ENCODE results near the gene KIF26A.

The KIF26A gene

GRCh38 chr14:104101086-104101621, 37.2 kb upstream of the KIF26A start:
- in situ Hi-C loops (cut with HindIII; ENCODE audit: low sequenced_read_pairs), result no loop called here

GRCh38 chr14:104101651-104102281, 36.6 kb upstream of the KIF26A start:
- in situ Hi-C loops (cut with HindIII; ENCODE audit: low sequenced_read_pairs), result no loop called here

- in situ Hi-C loops (cut with HindIII; ENCODE audit: low sequenced_read_pairs), result no loop called here
Measured at GRCh38 chr14:104102282-104102914, 36.0 kb upstream of the KIF26A start.

GRCh38 chr14:104103061-104103445, 35.3 kb upstream of the KIF26A start:
- in situ Hi-C loops (cut with HindIII; ENCODE audit: low sequenced_read_pairs), result no loop called here

- in situ Hi-C loops (cut with HindIII; ENCODE audit: low sequenced_read_pairs), result no loop called here
Measured at GRCh38 chr14:104103446-104104075, 34.8 kb upstream of the KIF26A start.

- in situ Hi-C loops (cut with HindIII; ENCODE audit: low sequenced_read_pairs), result no loop called here
Measured at GRCh38 chr14:104104076-104104901, 34.1 kb upstream of the KIF26A start.

- in situ Hi-C loops (cut with HindIII; ENCODE audit: low sequenced_read_pairs), result no loop called here
Measured at GRCh38 chr14:104105071-104105821, 33.1 kb upstream of the KIF26A start.

- in situ Hi-C loops (cut with HindIII; ENCODE audit: low sequenced_read_pairs), result no loop called here
Measured at GRCh38 chr14:104105822-104106470, 32.4 kb upstream of the KIF26A start.

GRCh38 chr14:104106471-104106991, 31.9 kb upstream of the KIF26A start:
- in situ Hi-C loops (cut with HindIII; ENCODE audit: low sequenced_read_pairs), result no loop called here

- in situ Hi-C loops (cut with HindIII; ENCODE audit: low sequenced_read_pairs), result no loop called here
Measured at GRCh38 chr14:104107101-104107581, 31.2 kb upstream of the KIF26A start.

GRCh38 chr14:104107611-104108569, 30.5 kb upstream of the KIF26A start:
- in situ Hi-C loops (cut with HindIII; ENCODE audit: low sequenced_read_pairs), result no loop called here

GRCh38 chr14:104108570-104109541, 29.5 kb upstream of the KIF26A start:
- in situ Hi-C loops (cut with HindIII; ENCODE audit: low sequenced_read_pairs), result no loop called here

- in situ Hi-C loops (cut with HindIII; ENCODE audit: low sequenced_read_pairs), result no loop called here
Measured at GRCh38 chr14:104109731-104110361, 28.5 kb upstream of the KIF26A start.

GRCh38 chr14:104110491-104111209, 27.7 kb upstream of the KIF26A start:
- in situ Hi-C loops (cut with HindIII; ENCODE audit: low sequenced_read_pairs), result no loop called here

- in situ Hi-C loops (cut with HindIII; ENCODE audit: low sequenced_read_pairs), result no loop called here
Measured at GRCh38 chr14:104111301-104112112, 26.9 kb upstream of the KIF26A start.
